Measurements from ENCODE around the gene TMPRSS3.

The TMPRSS3 gene

GRCh38 chr21:42367367-42368165 lies 28.3 kb downstream of the TMPRSS3 start:
- no peaks in the 10 kb centered on the region for H3K36me3 ChIP-seq (ENCODE audit: control insufficient read depth in 5 of 5, insufficient read depth in 5 of 5, low read length in 5 of 5)
- peaks cover 0 to 34% (median 21%) of the 10 kb centered on the region in 5 donors for H3K27me3 ChIP-seq (ENCODE audit: control insufficient read depth in 5 of 5, insufficient read depth in 4 of 5, low read length in 5 of 5)
- H3K27ac ChIP-seq (ENCODE audit: low read depth, low read length): no peak overlapping the region
- H3K9me3 ChIP-seq (ENCODE audit: control insufficient read depth in 5 of 5, low read length in 5 of 5): no peaks in the 10 kb centered on the region
- H3K9ac ChIP-seq (ENCODE audit: low read length in 5 of 5): no peak overlapping the region
- no peaks in the 10 kb centered on the region for H3K4me1 ChIP-seq (ENCODE audit: control insufficient read depth in 5 of 5, insufficient read depth in 5 of 5, low read length in 5 of 5)
- no peak overlapping the region for H3K4me3 ChIP-seq (ENCODE audit: low read depth in 1 of 5, low read length in 5 of 5)

DNA sequence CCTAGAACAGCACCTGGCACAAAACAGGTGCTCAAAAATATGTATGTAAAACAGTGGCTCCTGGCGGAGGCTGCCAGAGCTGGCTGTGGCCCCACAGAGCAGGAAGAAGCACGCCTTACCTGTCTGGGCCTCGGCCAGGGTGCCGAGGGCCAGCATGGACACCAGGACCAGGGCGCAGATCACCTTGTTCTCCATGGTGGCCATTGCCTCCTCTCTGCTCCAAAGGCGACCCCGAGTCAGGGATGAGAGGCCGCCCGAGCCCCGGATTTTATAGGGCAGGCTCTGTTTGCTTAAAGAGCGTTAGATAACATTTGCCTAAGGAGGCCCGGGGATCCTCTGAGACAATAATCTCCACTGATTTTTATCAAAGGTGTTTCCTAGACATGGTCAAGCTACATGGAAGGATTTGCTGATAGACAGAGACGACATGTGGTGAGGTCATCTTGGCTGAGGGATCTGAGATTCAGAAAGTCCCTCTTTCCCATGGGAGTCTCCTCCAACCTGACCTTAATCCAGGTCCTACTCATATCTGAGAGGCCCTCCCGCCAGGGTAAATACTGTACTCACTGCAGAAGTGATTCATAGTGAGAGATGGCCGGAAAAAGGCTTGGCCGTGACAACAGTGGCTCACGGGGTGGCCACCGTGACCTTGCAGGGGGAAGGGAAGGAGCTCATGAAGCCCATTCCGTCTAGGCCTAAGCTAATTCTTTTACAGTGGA lies 29.4 kb downstream of the TMPRSS3 start, which contains the start of gene TFF1:
TSS of gene TFF1 (minus strand) at position 244 of the 719 bp plus-strand sequence. CDS start at position 204, 40 bp downstream.
- Histone ChIP-seq H3K27ac (ENCODE audit: low read depth, low read length) (no peak within 1 kb of the TSS), H3K4me3 (ENCODE audit: low read depth in 1 of 5, low read length in 5 of 5) (no peak within 1 kb of the TSS), H3K27me3 (ENCODE audit: control insufficient read depth in 5 of 5, insufficient read depth in 4 of 5, low read length in 5 of 5) (peaks cover 0 to 37% (median 30%) of the 10 kb centered on the region in 5 donors), H3K36me3 (ENCODE audit: control insufficient read depth in 5 of 5, insufficient read depth in 5 of 5, low read length in 5 of 5) (no peaks in the 10 kb centered on the region), H3K4me1 (ENCODE audit: control insufficient read depth in 5 of 5, insufficient read depth in 5 of 5, low read length in 5 of 5) (no peaks in the 10 kb centered on the region), H3K9ac (ENCODE audit: low read length in 5 of 5) (no peak within 1 kb of the TSS), H3K9me3 (ENCODE audit: control insufficient read depth in 5 of 5, low read length in 5 of 5) (no peaks in the 10 kb centered on the region)

GRCh38 chr21:42365770-42366169 lies 30.1 kb downstream of the TMPRSS3 start:
- no peaks in the 10 kb centered on the region for H3K36me3 ChIP-seq (ENCODE audit: control insufficient read depth in 5 of 5, insufficient read depth in 5 of 5, low read length in 5 of 5)
- peaks cover 0 to 36% (median 30%) of the 10 kb centered on the region in 5 donors for H3K27me3 ChIP-seq (ENCODE audit: control insufficient read depth in 5 of 5, insufficient read depth in 4 of 5, low read length in 5 of 5)
- no peaks in the 10 kb centered on the region for H3K4me1 ChIP-seq (ENCODE audit: control insufficient read depth in 5 of 5, insufficient read depth in 5 of 5, low read length in 5 of 5)
- H3K9ac ChIP-seq (ENCODE audit: low read length in 5 of 5): no peak overlapping the region
- no peak overlapping the region for H3K4me3 ChIP-seq (ENCODE audit: low read depth in 1 of 5, low read length in 5 of 5)
- H3K27ac ChIP-seq (ENCODE audit: low read depth, low read length): no peak overlapping the region
- H3K9me3 ChIP-seq (ENCODE audit: control insufficient read depth in 5 of 5, low read length in 5 of 5): no peaks in the 10 kb centered on the region

DNA sequence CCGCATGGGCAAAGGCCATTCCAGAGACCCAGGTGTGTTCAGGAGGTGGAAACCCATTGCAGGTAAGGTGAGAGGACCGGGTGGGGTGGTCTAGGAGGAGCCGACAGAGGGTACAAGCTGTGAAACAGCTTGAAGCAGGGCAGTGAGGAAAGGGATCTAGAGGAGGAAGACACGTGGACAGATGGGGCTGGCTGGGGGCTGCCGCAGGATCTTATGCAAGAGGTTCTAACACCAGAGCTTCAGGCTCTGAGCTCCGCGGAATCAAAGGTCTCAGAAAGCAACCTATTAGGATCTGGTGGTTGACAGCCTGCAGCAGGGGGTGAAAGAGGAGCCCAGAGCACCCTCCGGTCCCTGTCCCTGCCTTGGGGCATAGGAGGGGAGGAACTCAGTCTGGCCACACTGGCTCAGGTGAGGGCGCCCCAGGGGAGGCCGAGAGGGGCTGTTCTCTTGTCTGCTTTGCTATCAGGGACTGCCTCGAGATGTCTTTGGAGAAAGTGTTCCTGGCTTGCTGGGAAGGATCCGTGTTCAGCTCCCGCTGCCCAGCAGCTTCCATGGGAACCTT lies 31.5 kb downstream of the TMPRSS3 start:
- no peak overlapping the region for H3K27ac ChIP-seq (ENCODE audit: low read depth, low read length)
- no peak overlapping the region for H3K9ac ChIP-seq (ENCODE audit: low read length in 5 of 5)
- no peaks in the 10 kb centered on the region for H3K36me3 ChIP-seq (ENCODE audit: control insufficient read depth in 5 of 5, insufficient read depth in 5 of 5, low read length in 5 of 5)
- peaks cover 5 to 32% (median 27%) of the 10 kb centered on the region in 5 donors for H3K27me3 ChIP-seq (ENCODE audit: control insufficient read depth in 5 of 5, insufficient read depth in 4 of 5, low read length in 5 of 5)
- H3K4me3 ChIP-seq (ENCODE audit: low read depth in 1 of 5, low read length in 5 of 5): no peak overlapping the region
- H3K9me3 ChIP-seq (ENCODE audit: control insufficient read depth in 5 of 5, low read length in 5 of 5): peaks cover 0 to 8% (median 6%) of the 10 kb centered on the region in 5 donors
- H3K4me1 ChIP-seq (ENCODE audit: control insufficient read depth in 5 of 5, insufficient read depth in 5 of 5, low read length in 5 of 5): no peaks in the 10 kb centered on the region

DNA sequence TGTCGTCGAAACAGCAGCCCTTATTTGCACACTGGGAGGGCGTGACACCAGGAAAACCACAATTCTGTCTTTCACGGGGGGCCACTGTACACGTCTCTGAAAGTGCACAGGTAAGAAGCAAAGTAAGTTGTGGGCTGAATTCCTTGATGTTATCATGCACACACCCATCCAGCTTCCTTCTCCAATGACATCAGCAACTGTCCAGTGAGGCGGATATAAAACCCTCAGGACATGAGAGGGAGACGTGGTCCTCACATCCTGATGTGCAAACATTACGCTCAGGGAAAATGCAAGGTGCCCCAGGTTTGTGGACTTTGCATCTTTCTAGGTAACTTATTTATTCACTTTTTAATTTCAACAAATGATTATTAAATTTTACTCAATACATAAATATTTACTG lies 32.5 kb downstream of the TMPRSS3 start:
- H3K9ac ChIP-seq (ENCODE audit: low read length in 5 of 5): no peak overlapping the region
- H3K4me1 ChIP-seq (ENCODE audit: control insufficient read depth in 5 of 5, insufficient read depth in 5 of 5, low read length in 5 of 5): no peaks in the 10 kb centered on the region
- H3K27ac ChIP-seq (ENCODE audit: low read depth, low read length): no peak overlapping the region
- H3K36me3 ChIP-seq (ENCODE audit: control insufficient read depth in 5 of 5, insufficient read depth in 5 of 5, low read length in 5 of 5): no peaks in the 10 kb centered on the region
- peaks cover 0 to 8% (median 6%) of the 10 kb centered on the region in 5 donors for H3K9me3 ChIP-seq (ENCODE audit: control insufficient read depth in 5 of 5, low read length in 5 of 5)
- no peak overlapping the region for H3K4me3 ChIP-seq (ENCODE audit: low read depth in 1 of 5, low read length in 5 of 5)
- H3K27me3 ChIP-seq (ENCODE audit: control insufficient read depth in 5 of 5, insufficient read depth in 4 of 5, low read length in 5 of 5): peaks cover 5 to 32% (median 26%) of the 10 kb centered on the region in 5 donors

- Histone ChIP-seq H3K9ac (ENCODE audit: low read length in 5 of 5) (no peak overlapping the region), H3K9me3 (ENCODE audit: control insufficient read depth in 5 of 5, low read length in 5 of 5) (peaks cover 0 to 8% (median 6%) of the 10 kb centered on the region in 5 donors), H3K27me3 (ENCODE audit: control insufficient read depth in 5 of 5, insufficient read depth in 4 of 5, low read length in 5 of 5) (peaks cover 5 to 32% (median 26%) of the 10 kb centered on the region in 5 donors), H3K27ac (ENCODE audit: low read depth, low read length) (no peak overlapping the region), H3K4me3 (ENCODE audit: low read depth in 1 of 5, low read length in 5 of 5) (no peak overlapping the region), H3K4me1 (ENCODE audit: control insufficient read depth in 5 of 5, insufficient read depth in 5 of 5, low read length in 5 of 5) (no peaks in the 10 kb centered on the region), H3K36me3 (ENCODE audit: control insufficient read depth in 5 of 5, insufficient read depth in 5 of 5, low read length in 5 of 5) (no peaks in the 10 kb centered on the region)
Measured at GRCh38 chr21:42362700-42363099, 33.2 kb downstream of the TMPRSS3 start.

- peaks cover 5 to 32% (median 26%) of the 10 kb centered on the region in 5 donors for H3K27me3 ChIP-seq (ENCODE audit: control insufficient read depth in 5 of 5, insufficient read depth in 4 of 5, low read length in 5 of 5)
Measured at GRCh38 chr21:42362198-42362597, 33.7 kb downstream of the TMPRSS3 start.

GRCh38 chr21:42361286-42361685 lies 34.6 kb downstream of the TMPRSS3 start:
- no peaks in the 10 kb centered on the region for H3K4me1 ChIP-seq (ENCODE audit: control insufficient read depth in 5 of 5, insufficient read depth in 5 of 5, low read length in 5 of 5)
- H3K27me3 ChIP-seq (ENCODE audit: control insufficient read depth in 5 of 5, insufficient read depth in 4 of 5, low read length in 5 of 5): peaks cover 5 to 32% (median 26%) of the 10 kb centered on the region in 5 donors
- no peak overlapping the region for H3K9ac ChIP-seq (ENCODE audit: low read length in 5 of 5)
- H3K36me3 ChIP-seq (ENCODE audit: control insufficient read depth in 5 of 5, insufficient read depth in 5 of 5, low read length in 5 of 5): no peaks in the 10 kb centered on the region
- H3K4me3 ChIP-seq (ENCODE audit: low read depth in 1 of 5, low read length in 5 of 5): no peak overlapping the region
- H3K9me3 ChIP-seq (ENCODE audit: control insufficient read depth in 5 of 5, low read length in 5 of 5): peaks cover 0 to 13% (median 11%) of the 10 kb centered on the region in 5 donors
- no peak overlapping the region for H3K27ac ChIP-seq (ENCODE audit: low read depth, low read length)

More at GRCh38 chr21:42362198-42362597, 33.7 kb downstream of the TMPRSS3 start:
- H3K4me3 ChIP-seq (ENCODE audit: low read depth in 1 of 5, low read length in 5 of 5): no peak overlapping the region
- H3K27ac ChIP-seq (ENCODE audit: low read depth, low read length): no peak overlapping the region
- H3K36me3 ChIP-seq (ENCODE audit: control insufficient read depth in 5 of 5, insufficient read depth in 5 of 5, low read length in 5 of 5): no peaks in the 10 kb centered on the region
- no peaks in the 10 kb centered on the region for H3K4me1 ChIP-seq (ENCODE audit: control insufficient read depth in 5 of 5, insufficient read depth in 5 of 5, low read length in 5 of 5)
- H3K9me3 ChIP-seq (ENCODE audit: control insufficient read depth in 5 of 5, low read length in 5 of 5): peaks cover 0 to 9% (median 8%) of the 10 kb centered on the region in 5 donors
- no peak overlapping the region for H3K9ac ChIP-seq (ENCODE audit: low read length in 5 of 5)

- Histone ChIP-seq H3K4me3 (ENCODE audit: low read depth in 1 of 5, low read length in 5 of 5) (no peak overlapping the region), H3K4me1 (ENCODE audit: control insufficient read depth in 5 of 5, insufficient read depth in 5 of 5, low read length in 5 of 5) (no peaks in the 10 kb centered on the region), H3K36me3 (ENCODE audit: control insufficient read depth in 5 of 5, insufficient read depth in 5 of 5, low read length in 5 of 5) (no peaks in the 10 kb centered on the region), H3K27me3 (ENCODE audit: control insufficient read depth in 5 of 5, insufficient read depth in 4 of 5, low read length in 5 of 5) (peaks cover 5 to 30% (median 20%) of the 10 kb centered on the region in 5 donors), H3K9me3 (ENCODE audit: control insufficient read depth in 5 of 5, low read length in 5 of 5) (peaks cover 0 to 19% (median 12%) of the 10 kb centered on the region in 5 donors), H3K9ac (ENCODE audit: low read length in 5 of 5) (no peak overlapping the region), H3K27ac (ENCODE audit: low read depth, low read length) (no peak overlapping the region)
Measured at GRCh38 chr21:42360317-42360716, 35.5 kb downstream of the TMPRSS3 start.

All from subcutaneous abdominal adipose tissue (tissue), 5 donors.